ENCODE results near the gene REEP5.
"Not testable (repeated sequence)": the region's sequence is repeated elsewhere in the genome, so short reads cannot be mapped to it uniquely, and the experiment has no call there.

Gene REEP5

DNA sequence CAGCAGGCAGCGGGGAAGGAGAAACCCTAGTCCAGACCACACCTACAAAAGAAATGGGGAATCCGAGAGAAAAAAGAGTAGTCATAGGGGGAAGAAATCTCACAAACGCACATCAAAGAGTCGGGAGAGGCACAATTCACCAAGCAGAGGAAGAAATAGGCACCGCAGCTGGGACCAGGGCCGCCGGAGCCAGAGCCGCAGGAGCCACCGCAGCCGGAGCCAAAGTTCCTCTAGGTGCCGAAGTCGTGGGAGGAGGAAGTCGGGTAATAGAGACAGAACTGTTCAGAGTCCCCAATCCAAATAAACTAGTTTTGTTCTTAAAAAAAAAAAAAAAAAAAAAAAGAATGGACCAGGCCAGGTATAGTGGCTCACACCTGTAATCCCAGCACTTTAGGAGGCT, 29.3 kb downstream of the REEP5 start:
- DNase-seq (ENCODE audit: low read depth in 4 of 4, low spot score in 1 of 4): no peak

DNA sequence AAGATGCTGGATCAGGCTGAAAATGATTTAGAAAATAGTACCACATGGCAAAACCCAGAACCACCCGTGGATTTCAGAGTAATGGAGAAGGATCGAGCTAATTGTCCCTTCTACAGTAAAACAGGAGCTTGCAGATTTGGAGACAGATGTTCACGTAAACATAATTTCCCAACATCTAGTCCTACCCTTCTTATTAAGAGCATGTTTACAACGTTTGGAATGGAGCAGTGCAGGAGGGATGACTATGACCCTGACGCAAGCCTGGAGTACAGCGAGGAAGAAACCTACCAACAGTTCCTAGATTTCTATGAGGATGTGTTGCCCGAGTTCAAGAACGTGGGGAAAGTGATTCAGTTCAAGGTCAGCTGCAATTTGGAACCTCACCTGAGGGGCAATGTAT, 30.0 kb downstream of the REEP5 start:
- DNase-seq (ENCODE audit: low read depth in 4 of 4, low spot score in 1 of 4): not testable (repeated sequence)

DNA sequence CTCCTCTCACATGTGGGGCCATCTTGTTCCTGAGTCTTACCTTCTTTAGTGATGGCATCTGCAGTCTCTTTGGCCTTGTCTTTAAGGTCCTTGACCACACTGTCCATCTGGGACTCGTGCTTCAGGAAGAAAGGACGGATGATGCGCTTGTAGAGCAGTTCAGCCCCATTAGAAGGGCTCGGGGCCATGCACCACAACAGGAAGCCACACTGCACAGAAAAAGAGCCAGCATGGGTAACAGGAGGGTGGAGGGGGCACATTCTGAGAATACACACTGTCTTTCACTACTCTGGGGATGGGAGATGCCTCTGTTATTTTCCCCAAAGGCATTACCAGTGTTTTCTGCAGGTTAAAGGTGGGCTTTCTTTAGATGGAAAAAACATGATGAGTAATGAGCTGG, 35.1 kb downstream of the REEP5 start:
- no peak for DNase-seq (ENCODE audit: low read depth in 4 of 4, low spot score in 1 of 4)

DNA sequence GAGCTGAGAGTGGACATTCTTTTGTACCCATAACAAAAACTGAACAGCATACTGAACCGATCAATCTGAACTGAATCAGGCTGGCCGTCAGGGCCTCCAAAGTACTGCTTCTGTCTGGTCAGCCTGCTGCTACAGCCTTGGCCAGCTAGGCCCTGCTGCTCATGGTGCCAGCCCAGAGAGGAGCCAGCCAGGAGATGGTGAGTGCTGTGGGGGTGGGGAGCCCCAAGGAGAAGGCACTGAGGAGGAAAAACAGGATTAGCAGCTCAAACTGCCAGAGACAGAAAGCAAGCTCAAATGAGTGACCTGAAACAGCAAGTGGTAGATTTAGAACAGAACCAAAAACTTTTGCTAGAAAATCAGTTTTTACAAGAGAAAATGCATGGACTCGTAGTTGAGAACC, 37.0 kb downstream of the REEP5 start:
- DNase-seq (ENCODE audit: low read depth in 4 of 4, low spot score in 1 of 4): no peak

DNA sequence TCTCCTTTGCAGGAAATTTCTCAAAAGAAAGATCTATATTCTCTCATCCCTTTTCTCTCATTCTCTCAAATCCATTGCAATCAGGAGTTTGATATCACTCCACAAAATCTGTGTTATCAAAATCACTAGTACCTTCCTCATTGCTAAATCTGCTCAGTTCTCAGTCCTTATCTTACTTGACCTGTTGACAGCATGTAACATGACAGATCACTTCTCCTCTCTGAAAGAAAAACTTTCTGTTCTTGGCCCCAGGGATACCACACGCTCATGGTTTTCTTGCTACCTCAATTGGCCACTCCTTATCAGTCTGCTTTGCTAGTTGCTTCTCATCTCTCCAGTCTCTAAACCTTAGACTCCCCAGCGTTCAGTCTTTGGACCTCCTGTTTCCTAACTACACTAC, 38.8 kb downstream of the REEP5 start:
- DNase-seq (ENCODE audit: low read depth in 4 of 4, low spot score in 1 of 4): no peak

DNA sequence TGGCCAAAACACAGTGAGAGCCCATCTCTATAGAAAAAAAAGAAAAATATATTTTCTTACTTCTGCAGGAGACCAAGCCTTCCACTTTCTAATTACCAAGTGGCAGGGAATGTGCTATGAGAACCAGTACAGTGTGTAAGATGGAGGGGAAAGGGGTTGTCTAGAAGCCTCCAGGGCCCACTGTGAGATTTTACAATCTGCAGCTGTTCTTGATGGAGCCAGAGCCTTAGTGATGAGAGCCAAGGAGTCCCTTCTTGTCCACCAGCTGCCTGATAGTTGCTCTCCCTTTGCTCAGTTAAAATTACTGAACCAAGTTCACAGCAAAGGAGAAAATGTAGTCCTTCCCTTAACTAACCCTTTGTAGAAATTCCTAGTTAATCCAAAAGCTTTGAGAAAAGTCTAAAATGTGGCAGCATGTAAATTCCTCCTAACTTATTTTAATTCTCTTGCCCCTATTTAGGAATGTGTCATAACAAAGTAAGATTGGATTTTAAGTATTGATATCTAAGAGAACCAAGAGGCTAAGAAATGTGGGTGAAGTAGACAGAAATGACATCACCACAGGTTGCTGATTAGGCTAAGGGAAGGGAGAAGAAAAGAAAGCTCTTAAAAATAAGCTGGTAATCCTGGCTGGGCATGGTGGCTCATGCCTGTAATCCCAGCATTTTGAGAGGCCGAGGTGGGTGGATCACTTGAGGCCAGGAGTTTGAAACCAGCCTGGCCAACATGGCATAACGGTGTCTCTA, 41.6 kb downstream of the REEP5 start:
- DNase-seq (ENCODE audit: low read depth in 4 of 4, low spot score in 1 of 4): no peak

DNA sequence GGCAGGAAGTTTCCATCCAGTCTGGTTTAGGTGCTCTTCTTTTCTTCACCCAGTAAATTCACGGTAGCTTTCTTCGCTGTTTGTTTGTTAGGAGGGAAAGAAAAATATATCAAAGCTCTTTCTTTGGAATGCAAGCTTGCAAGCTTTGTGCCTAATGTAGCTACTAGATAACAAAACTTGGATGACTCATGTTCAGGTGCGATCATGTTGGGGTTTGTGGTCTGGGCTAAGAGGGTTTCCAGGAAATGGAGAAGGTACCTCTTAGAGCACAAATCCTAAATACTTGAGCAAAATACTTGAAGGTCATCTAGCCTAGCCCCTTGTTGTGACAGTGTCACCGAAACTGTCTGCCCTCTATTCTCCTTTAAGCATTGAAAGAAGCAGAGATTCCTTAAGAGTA, 43.3 kb downstream of the REEP5 start:
- peak in 1 of 4 experiments; percentile 33 for DNase-seq (ENCODE audit: low read depth in 4 of 4, low spot score in 1 of 4)

DNA sequence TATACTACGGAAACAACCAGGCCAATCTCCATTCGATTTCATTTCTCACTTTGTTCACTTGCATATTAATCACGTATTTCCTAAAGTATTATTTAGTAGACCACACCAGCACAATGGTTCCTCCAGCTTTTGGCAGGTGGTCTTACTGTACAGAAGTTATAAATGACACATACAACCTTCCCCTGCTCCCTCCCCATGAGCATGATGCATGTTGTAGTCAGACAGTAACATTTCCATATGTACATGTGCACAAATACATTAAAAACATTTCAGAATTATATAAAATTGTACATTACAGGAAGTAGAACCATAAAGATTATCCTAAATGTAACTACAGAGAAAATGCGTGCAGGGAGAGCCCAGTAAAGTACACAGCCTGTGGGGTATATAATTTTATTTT, 43.9 kb downstream of the REEP5 start:
- no peak for DNase-seq (ENCODE audit: low read depth in 4 of 4, low spot score in 1 of 4)

DNA sequence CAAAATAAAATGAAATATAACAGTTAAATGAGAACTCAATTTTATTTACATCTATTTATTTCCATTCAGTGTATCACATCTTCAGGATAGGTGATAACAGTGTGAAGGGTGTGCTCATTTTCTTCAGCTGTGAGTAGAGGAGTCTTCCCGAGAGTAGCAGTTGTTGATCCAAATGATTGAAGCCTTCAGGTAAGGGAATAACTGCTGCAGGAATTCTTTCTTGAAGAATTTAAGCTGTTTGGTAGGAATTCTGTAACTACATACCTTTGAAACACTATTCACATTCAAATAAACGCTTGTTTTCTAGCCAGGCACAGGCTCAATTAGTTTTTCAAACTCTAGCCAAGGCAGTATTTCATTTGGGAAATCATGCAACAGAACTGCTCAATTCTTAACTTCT, 45.7 kb downstream of the REEP5 start:
- DNase-seq (ENCODE audit: low read depth in 4 of 4, low spot score in 1 of 4): no peak

DNA sequence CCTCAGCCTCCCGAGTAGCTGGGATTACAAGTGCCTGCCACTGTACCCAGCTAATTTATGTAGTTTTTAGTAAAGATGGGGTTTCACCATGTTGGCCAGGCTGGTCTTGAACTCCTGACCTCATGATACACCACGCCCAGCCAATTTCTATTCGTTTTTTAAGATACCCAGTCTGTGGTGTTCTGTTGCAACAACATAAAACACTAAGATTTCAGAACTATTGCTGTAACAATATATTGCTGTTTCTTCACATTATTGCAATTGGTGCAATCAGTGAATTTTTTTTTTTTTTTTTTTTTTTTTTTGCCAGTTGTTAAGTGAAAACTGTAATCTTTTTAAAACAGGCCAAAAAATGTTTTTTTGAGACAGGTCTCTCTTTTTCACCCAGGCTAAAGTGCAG, 51.1 kb downstream of the REEP5 start:
- no peak for DNase-seq (ENCODE audit: low read depth in 4 of 4, low spot score in 1 of 4)

DNA sequence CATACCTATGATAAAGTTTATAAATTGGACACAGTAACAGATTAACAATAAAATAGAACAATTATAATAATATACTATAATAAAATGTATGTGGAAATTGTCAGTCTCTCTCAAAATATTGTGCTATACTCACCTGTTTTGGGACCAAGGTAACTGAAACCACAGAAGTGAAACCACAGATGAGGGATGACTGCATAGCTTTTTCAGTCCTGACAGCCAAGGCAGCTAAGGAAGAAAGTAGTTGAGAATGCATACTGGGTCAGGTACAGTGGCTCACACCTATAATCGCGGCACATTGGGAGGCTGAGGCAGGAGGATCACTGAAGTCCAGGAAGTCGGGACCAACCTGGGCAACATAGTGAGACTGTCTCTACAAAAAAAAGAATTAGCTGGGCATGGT, 52.1 kb downstream of the REEP5 start:
- DNase-seq (ENCODE audit: low read depth in 4 of 4, low spot score in 1 of 4): no peak

DNA sequence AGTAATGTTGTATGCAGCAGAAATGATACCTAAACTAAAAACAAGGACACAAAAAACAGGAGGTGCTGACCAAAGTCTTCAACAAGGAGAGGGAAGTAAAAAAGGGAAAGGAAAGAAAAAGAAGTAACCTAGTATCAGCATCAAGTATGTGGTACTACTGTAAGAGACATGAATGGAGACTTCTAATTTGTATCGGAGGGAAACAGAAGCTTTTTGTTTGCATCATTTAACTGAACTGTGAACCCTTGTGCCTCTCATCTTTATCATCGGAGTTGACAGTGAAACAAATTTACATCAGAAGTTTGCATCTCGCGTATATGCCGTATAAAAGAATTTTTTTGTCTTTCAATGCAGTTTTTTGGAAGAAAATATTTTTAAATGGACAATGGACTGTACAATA, 54.6 kb downstream of the REEP5 start:
- no peak for DNase-seq (ENCODE audit: low read depth in 4 of 4, low spot score in 1 of 4)

DNA sequence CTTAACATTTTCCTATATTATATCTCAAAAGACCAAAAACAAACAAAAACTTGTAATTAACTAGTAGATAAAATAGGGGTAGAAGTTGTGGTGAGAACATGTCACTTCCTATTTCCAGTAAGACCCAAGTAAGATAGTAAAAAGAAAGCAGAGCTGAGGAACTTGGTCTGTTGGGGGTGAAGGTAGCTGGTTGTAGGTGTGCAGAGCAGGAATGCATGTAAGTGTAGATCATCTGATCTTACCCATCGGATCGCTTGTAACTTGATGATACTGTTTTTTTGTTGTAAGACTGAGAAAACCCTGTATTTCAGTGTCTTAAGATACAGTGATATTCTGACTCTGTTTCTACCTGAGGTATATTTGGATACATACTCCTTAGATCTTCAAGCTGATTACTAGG, 55.3 kb downstream of the REEP5 start:
- DNase-seq (ENCODE audit: low read depth in 4 of 4, low spot score in 1 of 4): no peak

DNA sequence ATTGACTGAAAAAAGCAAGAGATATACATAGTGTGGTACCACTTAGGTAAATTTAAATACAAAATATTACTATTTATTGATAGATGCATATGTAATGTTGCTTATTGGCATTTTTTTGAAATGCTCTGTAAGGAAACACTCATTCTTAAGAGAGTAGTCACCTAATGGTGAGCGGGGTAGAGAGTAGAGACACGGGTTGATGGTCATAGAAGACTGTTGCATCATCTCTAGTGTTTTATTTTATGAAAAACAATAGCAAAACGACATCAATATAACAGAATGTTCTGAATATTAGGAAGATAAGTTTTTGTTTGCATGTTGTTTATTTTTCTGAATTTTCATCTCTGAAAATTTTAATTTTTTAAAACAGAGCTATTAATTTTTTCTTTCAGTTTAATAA, 56.9 kb downstream of the REEP5 start:
- no peak for DNase-seq (ENCODE audit: low read depth in 4 of 4, low spot score in 1 of 4)

DNA sequence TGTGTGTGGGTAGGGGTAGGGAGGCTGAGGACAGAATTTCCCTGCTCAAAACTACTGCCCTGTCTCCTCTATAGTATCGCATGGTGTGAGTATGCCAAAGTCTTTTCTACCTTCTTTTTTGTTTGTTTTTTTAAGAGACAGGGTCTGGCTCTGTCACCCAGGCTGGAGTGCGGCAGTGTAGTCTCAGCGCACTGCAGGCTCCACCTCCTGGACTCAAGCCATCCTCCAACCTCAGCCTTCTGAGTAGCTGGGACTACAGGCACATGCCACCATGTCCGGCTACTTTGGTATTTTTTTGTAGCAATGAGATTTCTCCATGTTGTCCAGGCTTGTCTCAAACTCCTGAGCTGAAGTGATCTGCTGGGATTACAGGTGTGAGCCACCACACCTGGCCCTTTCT, 58.5 kb downstream of the REEP5 start:
- DNase-seq (ENCODE audit: low read depth in 4 of 4, low spot score in 1 of 4): no peak

DNA sequence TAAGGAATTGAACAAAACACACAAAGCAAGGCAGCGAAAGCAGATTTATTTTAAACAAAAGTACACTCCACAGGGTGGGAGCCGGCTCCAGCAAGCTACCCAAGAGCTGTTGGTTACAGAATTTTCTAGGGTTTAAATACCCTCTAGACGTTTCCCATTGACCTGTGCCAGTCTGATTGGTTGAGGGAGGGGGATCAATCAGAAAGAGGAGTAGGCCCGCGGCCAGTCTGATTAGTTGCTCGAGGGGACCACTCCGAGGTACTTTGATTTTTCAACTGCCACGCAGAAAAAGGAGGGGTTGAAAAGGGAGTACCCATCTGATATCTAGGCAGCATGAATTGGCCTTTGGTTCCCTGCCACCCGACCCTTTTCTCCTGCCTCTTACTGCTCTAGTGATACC, 59.9 kb downstream of the REEP5 start:
- DNase-seq (ENCODE audit: low read depth in 4 of 4, low spot score in 1 of 4): no peak

DNA sequence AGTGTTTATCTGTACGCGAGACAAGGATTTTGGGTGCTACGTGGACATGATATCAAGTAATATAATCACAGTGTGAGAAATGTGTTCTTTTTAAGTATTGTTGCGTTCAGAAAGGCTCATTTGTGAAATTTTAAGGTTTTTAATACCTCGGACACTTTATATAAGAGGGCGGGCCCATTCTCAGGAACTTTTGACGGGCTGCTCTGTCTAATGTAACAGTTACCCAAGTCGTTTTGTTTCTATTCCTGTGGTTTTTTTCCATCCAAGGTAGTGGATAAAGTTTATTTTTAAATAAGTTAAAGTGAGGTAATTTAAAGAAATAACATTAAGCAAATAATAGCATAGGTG, 60.4 kb downstream of the REEP5 start:
- no peak for DNase-seq (ENCODE audit: low read depth in 4 of 4, low spot score in 1 of 4)

DNA sequence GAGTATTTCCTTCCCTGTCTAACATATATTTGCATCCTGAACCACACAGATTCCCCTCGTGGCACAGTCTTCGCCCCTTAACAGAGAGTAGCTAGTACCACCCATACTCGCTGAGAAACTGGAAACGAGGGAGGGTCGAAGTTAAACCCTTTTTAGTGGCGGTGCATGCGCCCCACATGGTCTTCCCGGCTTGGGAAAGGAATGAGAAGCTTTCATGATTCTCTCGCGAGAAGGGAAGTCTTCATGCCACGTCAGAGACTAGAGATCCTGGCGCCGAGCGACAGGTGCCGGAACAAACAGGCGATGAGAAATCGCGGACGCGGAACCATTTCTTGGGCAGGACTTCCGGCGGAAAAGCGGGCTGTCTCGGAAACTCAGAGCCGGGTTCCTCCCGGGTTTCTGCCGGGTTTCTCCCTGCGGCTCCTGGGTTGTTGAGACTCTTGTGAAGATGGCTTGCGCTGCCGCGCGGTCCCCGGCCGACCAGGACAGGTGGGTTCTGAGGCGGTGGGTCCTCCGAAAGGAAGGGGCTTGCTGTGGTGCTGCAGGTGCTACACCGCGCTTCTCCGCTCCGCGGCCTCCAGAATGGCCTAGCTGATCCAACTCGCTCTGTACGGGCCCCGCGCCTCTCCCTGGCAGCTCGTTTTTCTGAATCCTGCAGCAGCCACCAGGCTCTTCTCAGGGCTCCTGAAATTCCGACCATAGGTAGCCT, 60.9 kb downstream of the REEP5 start, which contains the start of gene SRP19:
TSS of gene SRP19 (plus strand) at position 359 of the 709 bp plus-strand sequence. CDS start at position 449, 90 bp downstream.
- DNase-seq (ENCODE audit: low read depth in 4 of 4, low spot score in 1 of 4): peak; percentile 76 to 89 (median 83)

DNA sequence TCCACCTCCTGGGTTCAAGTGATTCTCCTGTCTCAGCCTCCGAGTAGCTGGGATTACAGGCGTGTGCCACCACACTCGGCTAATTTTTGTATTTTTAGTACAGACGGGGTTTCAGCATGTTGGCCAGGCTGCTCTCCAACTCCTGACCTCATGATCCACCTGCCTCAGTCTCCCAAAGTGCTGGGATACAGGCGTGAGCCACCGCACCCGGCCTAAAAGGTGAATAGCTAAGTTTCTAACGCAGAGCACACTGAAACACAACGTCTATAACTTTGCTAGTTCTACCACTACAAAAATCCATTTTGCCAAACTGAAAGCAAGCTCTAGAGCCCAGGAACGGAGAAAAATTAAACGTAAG, 61.5 kb downstream of the REEP5 start:
- not testable (repeated sequence) for DNase-seq (ENCODE audit: low read depth in 4 of 4, low spot score in 1 of 4)

DNA sequence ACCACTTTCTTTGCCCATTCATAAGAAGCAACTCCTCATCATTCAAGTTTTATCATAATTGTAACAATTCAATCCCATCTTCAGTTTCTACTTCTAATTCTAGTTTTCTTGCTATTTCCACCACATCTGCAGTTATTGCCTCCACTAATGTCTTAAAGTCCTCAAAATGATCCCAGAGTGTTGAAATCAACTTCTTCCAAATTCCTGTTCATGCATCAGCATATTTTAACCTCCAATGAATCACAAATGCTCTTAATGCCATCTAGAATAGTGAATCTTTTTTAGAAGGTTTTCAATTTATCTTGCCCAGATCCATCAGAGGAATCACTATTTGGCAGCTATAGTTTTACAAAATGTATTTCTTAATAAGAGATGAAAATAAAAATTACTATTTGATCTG, 64.2 kb downstream of the REEP5 start:
- no peak for DNase-seq (ENCODE audit: low read depth in 4 of 4, low spot score in 1 of 4)

DNA sequence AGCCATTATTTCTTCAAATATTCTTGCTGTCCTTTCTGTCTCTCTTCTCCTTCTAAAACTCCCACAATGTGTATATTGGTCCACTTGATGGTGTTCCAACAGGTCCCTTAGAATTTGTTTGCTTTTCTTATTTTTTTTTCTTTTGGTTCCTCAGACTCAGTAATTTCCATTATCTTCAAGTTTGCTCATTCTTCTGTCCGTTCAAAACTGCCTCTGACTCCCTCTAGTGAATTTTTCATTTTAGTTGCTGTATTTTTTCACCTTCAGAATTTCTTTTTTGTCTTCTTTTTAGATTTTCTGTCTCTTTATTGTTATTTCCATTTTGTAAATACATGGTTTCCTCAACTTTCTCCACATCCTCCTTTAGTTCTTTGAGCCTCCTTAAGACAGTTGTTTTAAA, 67.4 kb downstream of the REEP5 start:
- no peak for DNase-seq (ENCODE audit: low read depth in 4 of 4, low spot score in 1 of 4)

DNA sequence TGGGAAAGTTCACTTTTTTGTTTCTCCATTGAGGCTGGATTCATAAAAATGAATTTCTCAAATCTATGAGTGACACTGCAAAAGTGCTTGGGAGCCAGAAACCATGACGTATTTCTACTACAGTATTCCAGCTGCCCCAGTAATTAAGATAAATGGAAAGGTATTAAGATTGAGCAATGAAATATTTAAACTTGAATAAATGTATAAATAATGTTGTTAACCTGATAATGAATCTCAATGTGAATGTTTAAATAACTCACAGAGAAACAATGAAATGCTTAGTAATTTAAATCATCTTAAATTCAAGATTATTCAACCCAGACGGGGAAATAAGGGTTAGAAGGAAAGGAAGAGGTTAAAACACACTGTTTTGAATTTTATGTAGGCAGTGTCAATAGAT, 72.1 kb downstream of the REEP5 start:
- DNase-seq (ENCODE audit: low read depth in 4 of 4, low spot score in 1 of 4): no peak
